Muscle of leg (tissue), 9 donors: ENCODE measurements around the gene OR52M1. TPM values are rescaled to one million over a fixed set of nuclear protein-coding genes. Genes with fewer than 3 reads are reported as not detected.

Experiments
- polyA plus RNA-seq, 8 donors: library from polyadenylated mRNA; unstranded; fragments of 120-200 nt; gene quantifications; one replicate each; pipeline versions ENCODE4 v1.2.1 to v1.2.3, GENCODE V29; 2013; ENCODE audit warnings: inconsistent platforms in 1 of 8, low replicate concordance in 1 of 8; ENCODE audit not compliant: insufficient read length in 8 of 8, insufficient read depth in 1 of 8
- total RNA-seq: library from RNA; stranded (reverse); fragments of 120-200 nt; gene quantifications from one replicate; pipeline ENCODE4 v1.2.4, GENCODE V29; 2013

The OR52M1 gene
- total and polyA plus RNA-seq, 9 donors: not detected

Other genes starting within 250 kb of the OR52M1 start
- not detected for gene OR52B4, start 176.8 kb upstream of the OR52M1 start, total RNA-seq
- not detected for gene OR52B4, start 176.8 kb upstream of the OR52M1 start, polyA plus RNA-seq
- gene TRIM21, start 151.5 kb upstream of the OR52M1 start, total RNA-seq: 11.8 TPM
- 10 to 100 TPM in 3 of 8 donors, 1 to 10 TPM in 5; 6.4 to 12.7 (median 8.6) TPM for gene TRIM21, start 151.5 kb upstream of the OR52M1 start, polyA plus RNA-seq
- not detected for gene OR52K2, start 95.9 kb upstream of the OR52M1 start, total RNA-seq
- not detected for gene OR52K2, start 95.9 kb upstream of the OR52M1 start, polyA plus RNA-seq
- gene OR52K1, start 62.5 kb upstream of the OR52M1 start, total RNA-seq: not detected
- gene OR52K1, start 62.5 kb upstream of the OR52M1 start, polyA plus RNA-seq: under 1 TPM; 0.02 to 0.31 (median 0.11) TPM
- gene OR52I2, start 36.6 kb downstream of the OR52M1 start, total RNA-seq: not detected
- gene OR52I2, start 36.6 kb downstream of the OR52M1 start, polyA plus RNA-seq: under 1 TPM in 1 of 8 donors, not detected in 7; 0.12 TPM
- not detected for gene OR52I1, start 48.8 kb downstream of the OR52M1 start, total RNA-seq
- gene OR52I1, start 48.8 kb downstream of the OR52M1 start, polyA plus RNA-seq: under 1 TPM in 3 of 8 donors, not detected in 5; 0.06 to 0.16 (median 0.07) TPM
- gene TRIM68, start 63.0 kb downstream of the OR52M1 start, total RNA-seq: 8.0 TPM
- 10 to 100 TPM in 1 of 8 donors, 1 to 10 TPM in 7; 7.6 to 10.4 (median 8.4) TPM for gene TRIM68, start 63.0 kb downstream of the OR52M1 start, polyA plus RNA-seq
- gene OR51D1, start 92.3 kb downstream of the OR52M1 start, total RNA-seq: not detected
- not detected for gene OR51D1, start 92.3 kb downstream of the OR52M1 start, polyA plus RNA-seq
- 3.1 TPM for gene OR51E1, start 98.8 kb downstream of the OR52M1 start, total RNA-seq
- 1 to 10 TPM; 1.4 to 3.2 (median 2.1) TPM for gene OR51E1, start 98.8 kb downstream of the OR52M1 start, polyA plus RNA-seq
- 0.53 TPM for gene OR51E2, start 152.7 kb downstream of the OR52M1 start, total RNA-seq
- 1 to 10 TPM in 5 of 8 donors, under 1 TPM in 3; 0.51 to 1.8 (median 1.1) TPM for gene OR51E2, start 152.7 kb downstream of the OR52M1 start, polyA plus RNA-seq
- not detected for gene MMP26, start 159.6 kb downstream of the OR52M1 start, total RNA-seq
- not detected for gene MMP26, start 159.6 kb downstream of the OR52M1 start, polyA plus RNA-seq
- gene OR51F1, start 224.7 kb downstream of the OR52M1 start, total RNA-seq: not detected
- not detected for gene OR51F1, start 224.7 kb downstream of the OR52M1 start, polyA plus RNA-seq